Measurements from ENCODE around the gene RTKN. TPM values are rescaled to one million over a fixed set of nuclear protein-coding genes. Genes with fewer than 3 reads are reported as not detected.
A peak's percentile ranks its signal among the peaks of the same experiment; 100 is the strongest.

RTKN gene
- total and polyA plus RNA-seq, 2 experiments from 2014 or later, result 13.5 to 14.5 TPM

- H3K79me2 ChIP-seq (ENCODE audit: insufficient read depth), result peaks cover 45% of the 10 kb centered on the region
- H3K27ac ChIP-seq, result peak overlapping the region; percentile 60
- no peaks in the 10 kb centered on the region for H3K9me3 ChIP-seq (ENCODE audit: low read depth)
- in situ Hi-C loops (cut with MboI), result no loop called here
- DNase-seq, result peak; percentile 48
- H3K36me3 ChIP-seq (ENCODE audit: low read depth), result no peaks in the 10 kb centered on the region; the same call in 1 of the 2 replicates
- no peaks in the 10 kb centered on the region for H3K9me2 ChIP-seq (ENCODE audit: insufficient read depth)
- no peaks in the 10 kb centered on the region for H4K20me1 ChIP-seq (ENCODE audit: insufficient read depth)
- peak overlapping the region; percentile 23; the same call in 1 of the 2 replicates for H2AFZ ChIP-seq
- peak overlapping the region; percentile 84 for H3K9ac ChIP-seq
- H3F3A ChIP-seq (ENCODE audit: insufficient read depth), result peaks cover 7% of the 10 kb centered on the region
- peak overlapping the region; percentile 93 for H3K4me2 ChIP-seq (ENCODE audit: unreplicated experiment)
- peak overlapping the region; percentile 87 for H3K4me3 ChIP-seq
- H3K4me1 ChIP-seq (ENCODE audit: insufficient read depth), result peaks cover 9% of the 10 kb centered on the region
- H3K27me3 ChIP-seq (replicated peaks; ENCODE audit: insufficient read depth), result no peaks in the 10 kb centered on the region
- WGBS, 2 experiments (ENCODE audit: low coverage in 1 of 2, low lambda C conversion rate in 2 of 2, missing lambda C conversion rate in 2 of 2), result 0 to 1% methylated on average over 10 of the region's 10 CpGs
- TF ChIP-seq EZH2 (IDR thresholded peaks at IDR 0.05; ENCODE audit: insufficient read depth, poor library complexity, severe bottlenecking), result no peak
- no peak for TF ChIP-seq EZH2phosphoT487 (IDR thresholded peaks at IDR 0.05; ENCODE audit: insufficient read depth, low read depth)
These were observed 17.2 kb upstream of the RTKN start for GRCh38 chr2:74458938-74459363.

- Histone ChIP-seq H3K36me3 (ENCODE audit: low read depth) (no peaks in the 10 kb centered on the region; the same call in 1 of the 2 replicates), H3K4me1 (ENCODE audit: insufficient read depth) (peaks cover 9% of the 10 kb centered on the region), H4K20me1 (ENCODE audit: insufficient read depth) (no peaks in the 10 kb centered on the region), H3K79me2 (ENCODE audit: insufficient read depth) (peaks cover 40% of the 10 kb centered on the region), H2AFZ (peak within 1 kb of the TSS; percentile 91), H3K9me3 (ENCODE audit: low read depth) (no peaks in the 10 kb centered on the region), H3K27me3 (replicated peaks; ENCODE audit: insufficient read depth) (no peaks in the 10 kb centered on the region), H3K9me2 (ENCODE audit: insufficient read depth) (no peaks in the 10 kb centered on the region), H3F3A (ENCODE audit: insufficient read depth) (peaks cover 7% of the 10 kb centered on the region), H3K4me2 (ENCODE audit: unreplicated experiment) (peak within 1 kb of the TSS; percentile 95), H3K9ac (peak within 1 kb of the TSS; percentile 84), H3K4me3 (peak within 1 kb of the TSS; percentile 87), H3K27ac (peak within 1 kb of the TSS; percentile 73)
- no peak for TF ChIP-seq EZH2phosphoT487 (IDR thresholded peaks at IDR 0.05; ENCODE audit: insufficient read depth, low read depth)
- TF ChIP-seq EZH2 (IDR thresholded peaks at IDR 0.05; ENCODE audit: insufficient read depth, poor library complexity, severe bottlenecking), result no peak
- 0 to 1% methylated on average over 36 to 38 of the region's 38 CpGs for WGBS, 2 experiments (ENCODE audit: low coverage in 1 of 2, low lambda C conversion rate in 2 of 2, missing lambda C conversion rate in 2 of 2)
- peak; percentile 99 for DNase-seq
- in situ Hi-C loops (cut with MboI), result no loop called here
These were observed 16.6 kb upstream of the RTKN start, which contains the start of gene WBP1 for GRCh38 chr2:74458132-74458937. Gene WBP1, plus strand, starts transcription at chr2:74458438. Its CDS starts 165 bp downstream, at chr2:74458603.

GRCh38 chr2:74457549-74458131, 15.9 kb upstream of the RTKN start:
- H3K27ac ChIP-seq, result peak overlapping the region; percentile 73
- peaks cover 33% of the 10 kb centered on the region for H3K79me2 ChIP-seq (ENCODE audit: insufficient read depth)
- peak overlapping the region; percentile 80 for H3K9ac ChIP-seq
- no peaks in the 10 kb centered on the region for H4K20me1 ChIP-seq (ENCODE audit: insufficient read depth)
- no peaks in the 10 kb centered on the region for H3K9me2 ChIP-seq (ENCODE audit: insufficient read depth)
- 2 to 3% methylated on average over 31 to 37 of the region's 46 CpGs for WGBS, 2 experiments (ENCODE audit: low coverage in 1 of 2, low lambda C conversion rate in 2 of 2, missing lambda C conversion rate in 2 of 2)
- H3K36me3 ChIP-seq (ENCODE audit: low read depth), result no peaks in the 10 kb centered on the region; the same call in 1 of the 2 replicates
- no peaks in the 10 kb centered on the region for H3K9me3 ChIP-seq (ENCODE audit: low read depth)
- peak; percentile 77 for DNase-seq
- H3F3A ChIP-seq (ENCODE audit: insufficient read depth), result peaks cover 7% of the 10 kb centered on the region
- H3K4me3 ChIP-seq, result peak overlapping the region; percentile 84
- H2AFZ ChIP-seq, result peak overlapping the region; percentile 91
- in situ Hi-C loops (cut with MboI), result no loop called here
- H3K27me3 ChIP-seq (replicated peaks; ENCODE audit: insufficient read depth), result no peaks in the 10 kb centered on the region
- TF ChIP-seq EZH2phosphoT487 (IDR thresholded peaks at IDR 0.05; ENCODE audit: insufficient read depth, low read depth), result no peak
- no peak for TF ChIP-seq EZH2 (IDR thresholded peaks at IDR 0.05; ENCODE audit: insufficient read depth, poor library complexity, severe bottlenecking)
- peak overlapping the region; percentile 95 for H3K4me2 ChIP-seq (ENCODE audit: unreplicated experiment)
- peaks cover 9% of the 10 kb centered on the region for H3K4me1 ChIP-seq (ENCODE audit: insufficient read depth)

- Histone ChIP-seq H4K20me1 (ENCODE audit: insufficient read depth) (no peaks in the 10 kb centered on the region), H3K79me2 (ENCODE audit: insufficient read depth) (peaks cover 30% of the 10 kb centered on the region), H3K4me3 (peak overlapping the region; percentile 84), H2AFZ (peak overlapping the region; percentile 91; the same call in 1 of the 2 replicates), H3K27me3 (replicated peaks; ENCODE audit: insufficient read depth) (no peaks in the 10 kb centered on the region), H3F3A (ENCODE audit: insufficient read depth) (peaks cover 7% of the 10 kb centered on the region; the same call in 1 of the 2 replicates), H3K9ac (peak overlapping the region; percentile 80), H3K9me3 (ENCODE audit: low read depth) (no peaks in the 10 kb centered on the region), H3K27ac (peak overlapping the region; percentile 73), H3K36me3 (ENCODE audit: low read depth) (no peaks in the 10 kb centered on the region; the same call in 1 of the 2 replicates), H3K4me2 (ENCODE audit: unreplicated experiment) (peak overlapping the region; percentile 95), H3K9me2 (ENCODE audit: insufficient read depth) (no peaks in the 10 kb centered on the region), H3K4me1 (ENCODE audit: insufficient read depth) (peaks cover 9% of the 10 kb centered on the region)
- no peak for DNase-seq
- TF ChIP-seq EZH2 (IDR thresholded peaks at IDR 0.05; ENCODE audit: insufficient read depth, poor library complexity, severe bottlenecking) (no peak), EZH2phosphoT487 (IDR thresholded peaks at IDR 0.05; ENCODE audit: insufficient read depth, low read depth) (no peak)
- 1 to 2% methylated on average over 26 to 27 of the region's 27 CpGs for WGBS, 2 experiments (ENCODE audit: low coverage in 1 of 2, low lambda C conversion rate in 2 of 2, missing lambda C conversion rate in 2 of 2)
- in situ Hi-C loops (cut with MboI), result no loop called here
These were observed 15.4 kb upstream of the RTKN start for GRCh38 chr2:74457129-74457548.
